DND-41 (cell line): ENCODE measurements around the gene ANAPC5.

ENCODE experiments used
- CTCF ChIP-seq: IDR thresholded peaks from 2 replicates; pipeline ENCODE4 v1.5.1; 2012; ENCODE audit warnings: borderline replicate concordance, low read length, moderate library complexity, mild to moderate bottlenecking; ENCODE audit not compliant: poor library complexity, severe bottlenecking; ENCODE audit errors: extremely low read depth
- EZH2 ChIP-seq: IDR thresholded peaks from 3 replicates; pipeline ENCODE4 v1.6.1; 2012; ENCODE audit warnings: borderline replicate concordance, low read depth, mild to moderate bottlenecking, moderate library complexity, low read length, inconsistent platforms; ENCODE audit not compliant: severe bottlenecking

- TF ChIP-seq CTCF (no peak), EZH2 (no peak)
Measured at GRCh38 chr12:121314431-121314830, 37.8 kb downstream of the ANAPC5 start.
